ENCODE data around the gene STK38.
"Not testable (repeated sequence)": the region's sequence is repeated elsewhere in the genome, so short reads cannot be mapped to it uniquely, and the experiment has no call there.

The STK38 gene

GRCh38 chr6:36517408-36517807 lies 29.9 kb downstream of the STK38 start:
- no peak for DNase-seq

GRCh38 chr6:36516988-36517387 lies 30.3 kb downstream of the STK38 start:
- DNase-seq: no peak

- no peak for DNase-seq
These were observed 30.7 kb downstream of the STK38 start for GRCh38 chr6:36516559-36516958.

GRCh38 chr6:36515844-36516243 lies 31.4 kb downstream of the STK38 start:
- no peak for DNase-seq

DNA sequence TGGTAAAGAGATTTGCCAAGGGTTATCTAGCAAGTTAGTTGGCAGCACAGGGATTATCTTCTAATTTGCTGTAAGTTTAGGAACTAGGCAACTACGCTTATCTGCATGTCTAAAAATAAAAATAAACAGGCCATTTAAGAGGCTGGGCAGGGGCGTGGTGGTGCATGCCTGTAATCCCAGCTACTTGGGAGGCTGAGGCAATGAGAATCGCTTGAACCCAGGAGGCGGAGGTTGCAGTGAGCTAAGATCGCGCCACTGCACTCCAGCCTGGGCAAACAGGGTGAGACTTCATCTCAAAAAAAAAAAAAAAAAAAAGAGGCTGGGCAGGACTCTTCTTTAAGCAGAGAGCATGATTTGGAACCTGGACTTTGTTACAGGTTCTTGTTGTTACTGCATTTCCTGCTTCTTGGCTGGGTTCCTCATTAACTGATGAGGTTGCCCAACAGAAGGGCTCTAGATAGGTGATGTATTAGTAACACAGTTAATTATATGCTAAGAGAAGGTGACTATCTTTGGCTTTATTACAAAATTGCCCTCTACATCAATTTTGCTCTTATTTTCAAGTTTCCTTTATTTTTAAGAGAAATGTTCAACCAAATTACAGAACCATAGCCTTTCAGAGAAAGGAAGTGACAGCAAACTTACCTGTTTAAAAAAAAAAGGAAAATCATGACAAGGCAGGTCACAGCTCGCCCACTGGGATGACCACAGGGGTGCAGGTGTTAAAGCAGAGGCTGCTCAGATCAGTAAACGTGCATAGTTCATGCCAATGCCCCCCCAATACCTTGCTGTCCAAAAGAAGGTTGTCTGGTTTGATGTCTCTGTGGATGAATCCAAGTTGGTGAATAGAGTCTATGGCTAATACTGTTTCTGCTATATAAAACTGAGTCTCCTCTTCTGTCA lies 32.5 kb downstream of the STK38 start:
- DNase-seq: no peak

GRCh38 chr6:36510365-36510764 lies 36.9 kb downstream of the STK38 start:
- no peak for DNase-seq

DNA sequence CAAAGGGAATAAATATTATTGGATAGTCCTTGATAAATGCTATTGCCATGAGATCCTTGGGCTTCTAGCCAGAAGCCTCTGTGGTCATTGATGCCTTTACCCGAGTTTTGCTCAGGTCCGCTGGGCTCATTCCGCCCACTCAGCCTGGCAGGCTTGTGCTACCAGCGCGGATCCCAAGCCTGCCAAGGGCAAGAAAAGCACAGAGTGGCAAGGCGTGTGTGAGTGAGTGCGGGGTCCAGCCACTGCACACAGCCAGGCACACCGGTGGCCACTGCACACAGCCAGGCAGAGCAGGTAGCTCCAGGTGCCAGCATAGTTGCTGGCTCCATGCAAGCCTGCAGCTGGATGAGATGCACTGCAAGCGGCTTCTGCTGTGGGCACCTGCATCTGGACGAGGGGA lies 38.7 kb downstream of the STK38 start:
- DNase-seq: no peak

- DNase-seq: no peak
These were observed 40.7 kb downstream of the STK38 start for GRCh38 chr6:36506611-36507010.

DNA sequence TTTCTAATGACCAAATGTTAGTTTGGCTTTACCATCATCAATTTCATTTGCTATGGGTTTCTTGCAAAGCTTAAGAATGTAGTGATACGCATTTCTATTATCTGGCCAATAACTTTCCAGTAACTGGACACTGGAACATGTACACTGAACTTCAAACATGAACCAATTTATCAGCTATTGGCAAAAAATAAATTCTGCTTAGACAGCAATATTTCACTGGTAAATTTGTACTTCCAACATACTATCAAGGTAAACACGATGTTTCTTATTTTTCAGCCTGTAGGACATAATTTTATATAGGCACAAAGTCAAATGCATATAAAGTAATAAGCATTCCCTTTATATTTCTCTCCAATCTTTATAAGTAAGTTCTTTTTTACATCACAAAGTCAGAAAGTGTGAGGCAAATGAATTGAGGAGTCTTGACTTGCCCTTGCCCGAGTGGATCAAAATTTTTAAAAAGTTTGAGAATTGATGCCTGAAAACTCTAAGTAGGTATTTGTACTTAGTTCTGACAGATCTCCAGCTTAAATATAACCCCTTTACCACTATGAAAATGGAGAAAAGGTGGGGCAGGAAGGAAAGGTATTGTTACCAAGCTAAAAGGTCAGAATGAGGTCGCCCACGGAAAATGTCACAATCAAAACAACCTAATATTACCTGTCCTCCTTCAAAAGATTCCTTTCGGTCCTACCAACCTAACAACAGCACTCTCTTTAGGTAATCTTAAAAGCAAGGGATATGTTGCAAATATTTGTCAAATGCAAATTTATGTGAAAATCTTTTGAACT lies 41.3 kb downstream of the STK38 start:
- no peak for DNase-seq

- DNase-seq: no peak
These were observed 42.3 kb downstream of the STK38 start for GRCh38 chr6:36504982-36505381.

DNA sequence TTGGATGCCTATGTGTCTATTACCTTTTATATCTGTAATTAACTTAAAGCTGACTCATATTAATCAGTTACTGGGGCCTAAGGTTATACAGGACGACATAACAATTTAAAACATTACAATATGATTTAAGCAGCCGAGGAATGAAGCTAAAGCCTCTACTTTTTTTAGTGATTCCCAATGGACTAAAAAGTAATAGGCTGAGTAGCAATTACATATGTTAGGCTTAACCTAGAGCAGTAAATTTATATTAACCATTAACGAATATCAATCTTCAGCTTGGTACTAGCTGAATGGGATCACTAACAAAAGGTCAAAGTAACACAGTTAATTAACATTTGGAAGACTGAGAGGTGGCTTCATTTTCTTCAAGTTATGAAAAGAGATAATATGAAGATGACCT lies 43.1 kb downstream of the STK38 start:
- DNase-seq: no peak

- DNase-seq: no peak
These were observed 45.6 kb downstream of the STK38 start for GRCh38 chr6:36501686-36502085.

- no peak for DNase-seq
These were observed 47.4 kb downstream of the STK38 start for GRCh38 chr6:36499918-36500317.

- DNase-seq: no peak
These were observed 52.2 kb downstream of the STK38 start for GRCh38 chr6:36495086-36495485.

DNA sequence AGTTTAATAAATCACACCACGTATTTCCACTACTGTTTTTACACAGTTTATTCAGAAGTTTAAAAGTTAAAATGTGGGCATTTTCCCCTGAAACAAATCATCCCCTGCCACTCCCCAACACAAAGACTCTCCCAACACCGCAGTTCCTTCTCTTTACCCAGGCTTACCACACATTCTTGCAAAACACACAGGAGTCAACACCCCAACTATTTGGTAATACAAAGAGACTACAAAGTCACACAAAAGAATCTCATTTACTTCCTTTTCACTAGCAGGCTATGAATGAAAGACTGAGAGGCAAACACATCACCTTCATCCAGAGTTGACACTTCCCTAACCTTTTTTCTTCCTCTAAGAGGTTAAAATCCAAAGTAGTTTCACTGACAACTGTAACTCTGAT lies 53.4 kb downstream of the STK38 start:
- DNase-seq: no peak

GRCh38 chr6:36493319-36493718 lies 54.0 kb downstream of the STK38 start:
- DNase-seq: no peak

DNA sequence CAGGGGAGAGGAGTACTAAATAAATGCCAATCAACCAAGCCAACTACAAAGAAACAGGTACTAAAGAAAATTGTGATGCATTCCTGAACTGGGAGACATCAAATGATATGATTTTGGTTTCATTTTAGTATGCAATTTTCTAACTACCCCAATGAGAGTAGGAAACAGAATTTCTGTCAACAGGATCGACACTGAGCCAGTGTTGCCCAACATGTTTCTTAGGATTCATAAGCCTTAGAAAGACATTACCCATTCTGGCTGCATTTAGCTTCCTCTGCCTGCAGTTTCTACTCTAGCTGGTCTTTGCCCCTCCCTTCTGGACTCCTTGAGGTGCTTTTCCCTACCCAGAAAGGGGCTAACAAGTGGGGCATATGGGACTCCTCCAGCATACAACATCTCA lies 54.7 kb downstream of the STK38 start:
- DNase-seq: no peak

DNA sequence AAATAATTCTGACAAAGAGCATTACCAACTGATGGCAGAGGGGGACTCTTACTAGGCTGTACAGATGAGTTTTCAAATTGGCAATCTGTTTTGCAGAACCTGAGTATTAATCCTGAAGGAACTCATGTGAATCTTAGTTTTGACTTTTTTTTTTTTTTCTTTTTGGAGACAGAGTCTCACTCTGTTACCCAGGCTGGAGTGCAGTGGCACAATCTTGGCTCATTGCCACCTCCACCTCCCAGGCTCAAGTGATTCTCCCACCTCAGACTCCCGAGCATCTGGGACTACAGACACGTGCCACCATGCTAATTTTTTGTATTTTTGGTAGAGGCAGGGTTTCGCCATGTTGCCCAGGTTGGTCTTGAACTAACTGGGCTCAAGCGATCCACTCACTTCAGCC lies 55.2 kb downstream of the STK38 start:
- DNase-seq: no peak

- no peak for DNase-seq
These were observed 55.8 kb downstream of the STK38 start for GRCh38 chr6:36491378-36491965.

- DNase-seq: no peak
These were observed 57.9 kb downstream of the STK38 start for GRCh38 chr6:36489426-36489825.

DNA sequence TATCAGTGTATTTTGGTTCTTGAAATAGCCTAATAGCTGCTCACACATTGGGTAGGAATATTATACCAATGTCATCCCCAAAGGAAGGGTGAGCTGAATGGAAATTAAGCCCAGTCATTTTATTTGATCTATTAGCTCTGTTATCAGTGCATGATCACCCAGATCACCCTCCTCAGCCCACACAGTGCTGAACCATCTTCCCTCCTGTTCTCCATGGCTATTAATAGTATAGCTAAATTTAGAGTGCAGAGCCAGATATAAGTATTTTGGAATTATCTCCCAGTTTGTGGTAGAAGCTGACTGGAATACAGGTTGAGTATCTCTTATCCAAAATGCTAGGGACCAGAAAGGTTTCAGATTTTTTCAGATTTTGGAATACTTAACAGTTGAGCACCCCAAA lies 59.1 kb downstream of the STK38 start:
- no peak for DNase-seq

- no peak for DNase-seq
These were observed 59.6 kb downstream of the STK38 start for GRCh38 chr6:36487698-36488097.

DNA sequence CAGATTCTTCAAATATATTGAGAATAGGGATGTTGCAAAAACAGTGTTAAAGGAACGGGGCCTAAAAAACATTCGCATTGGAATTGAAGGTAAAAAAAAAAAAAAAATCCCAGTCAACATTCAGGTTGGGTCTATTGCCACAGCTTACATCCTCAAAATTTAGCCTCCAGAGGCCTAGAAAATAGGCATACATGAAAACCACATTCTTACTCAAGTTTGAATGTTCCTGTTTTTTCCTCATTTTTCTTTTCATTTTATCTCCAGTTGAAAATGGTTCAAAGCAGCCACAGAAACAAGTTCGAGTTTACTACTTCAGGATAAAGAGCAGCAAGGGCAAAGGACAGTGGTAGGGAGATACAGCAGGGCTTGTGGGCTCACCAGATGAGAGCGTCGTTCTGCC lies 62.5 kb downstream of the STK38 start:
- DNase-seq: no peak

DNA sequence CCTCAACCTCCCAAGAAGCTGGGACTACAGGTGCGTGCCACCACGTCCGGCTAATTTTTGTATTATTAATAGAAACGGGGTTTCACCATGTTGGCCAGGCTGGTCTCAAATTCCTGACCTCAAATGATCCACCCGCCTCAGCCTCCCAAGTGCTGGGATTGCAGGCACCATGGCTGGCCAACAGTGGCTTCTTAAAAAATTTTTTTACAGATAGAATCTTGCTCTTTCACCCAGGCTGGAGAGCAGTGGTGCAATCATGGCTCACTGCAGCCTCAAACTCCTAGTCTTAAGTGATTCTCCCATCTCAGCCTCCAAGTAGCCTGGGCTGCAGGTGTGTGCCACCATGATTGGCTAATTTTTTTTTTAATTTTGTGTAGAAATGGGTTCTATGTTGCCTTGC lies 64.0 kb downstream of the STK38 start:
- not testable (repeated sequence) for DNase-seq

All from DMS79 treated with DMSO at 0.1 percent for 48 hours (cell line).